Measurements from ENCODE around the gene COL15A1. TPM values are rescaled to one million over a fixed set of nuclear protein-coding genes. Genes with fewer than 3 reads are reported as not detected.

The COL15A1 gene
- total and polyA plus RNA-seq, 2 of the 8 experiments (the other 6 are each of a cell fraction or from before 2014, with no cell fraction given) = 0.12 to 0.15 TPM

DNA sequence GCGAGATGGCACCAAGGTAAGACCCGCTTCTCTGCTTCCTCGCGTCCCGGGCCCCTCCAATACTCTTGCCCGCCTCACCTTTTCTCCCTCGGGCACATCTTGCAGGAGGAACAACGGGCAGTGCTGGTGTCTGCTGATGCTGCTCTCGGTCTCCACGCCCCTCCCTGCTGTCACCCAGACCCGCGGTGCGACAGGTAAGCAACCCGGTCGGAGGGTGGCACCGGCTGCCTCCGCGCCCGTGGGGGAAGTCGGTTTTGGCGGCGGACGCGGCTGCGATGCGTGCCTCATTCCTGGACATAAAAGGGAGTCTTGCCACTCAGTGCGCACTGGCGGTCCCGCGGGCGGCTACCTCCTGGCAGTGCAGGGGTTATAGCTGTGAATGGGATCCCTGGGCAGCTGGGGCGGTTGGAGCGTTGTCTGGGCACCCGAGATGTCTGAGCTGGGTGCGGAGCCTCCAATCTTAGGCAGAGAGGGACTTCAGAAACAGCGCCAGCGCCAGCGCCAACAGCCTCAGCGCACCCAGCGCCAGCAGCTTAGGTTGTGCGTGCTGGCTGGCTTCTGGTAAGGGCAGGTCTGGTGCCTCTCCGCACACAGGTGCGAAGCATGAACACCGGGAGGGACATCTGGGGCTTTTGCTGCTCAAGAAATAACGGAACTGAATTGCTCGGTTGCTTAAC, 488 bp downstream of the COL15A1 start:
- H3K27me3 ChIP-seq (replicated peaks in 1 of 4; ENCODE audit: control insufficient read depth in 3 of 4, extremely low read depth in 1 of 4, insufficient read depth in 3 of 4, low read length in 3 of 4) = peaks cover 22 to 46% (median 41%) of the 10 kb centered on the region in 4 experiments
- TF ChIP-seq BCL11A (IDR thresholded peaks at IDR 0.05; ENCODE audit: low read depth in 2 of 2, low read length in 2 of 2) (no peak), HDAC2 (IDR thresholded peaks at IDR 0.05; ENCODE audit: borderline replicate concordance in 1 of 2, low read depth in 2 of 2, low read length in 2 of 2) (no peak), SUZ12 (IDR thresholded peaks at IDR 0.05; ENCODE audit: low read length) (peak; percentile 98), RBBP5 (IDR thresholded peaks at IDR 0.05; ENCODE audit: borderline replicate concordance, low read depth, low read length) (0 out of 2 replicates have a peak, but pooled peaks have one; percentile 17), CTCF (IDR thresholded peaks at IDR 0.05; ENCODE audit: control extremely low read depth in 1 of 3, insufficient read depth in 1 of 3, low read depth in 1 of 3, low read length in 3 of 3) (no peak), EZH2 (IDR thresholded peaks at IDR 0.05; ENCODE audit: low read depth, low read length, severe bottlenecking) (peak; percentile 91)
- TF ChIP-seq, protein P1, sequence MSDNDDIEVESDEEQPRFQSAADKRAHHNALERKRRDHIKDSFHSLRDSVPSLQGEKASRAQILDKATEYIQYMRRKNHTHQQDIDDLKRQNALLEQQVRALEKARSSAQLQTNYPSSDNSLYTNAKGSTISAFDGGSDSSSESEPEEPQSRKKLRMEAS (IDR thresholded peaks at IDR 0.05) = peak; percentile 86

More for the DNA sequence above, 488 bp downstream of the COL15A1 start:
- Histone ChIP-seq H3K9ac (replicated peaks in 1 of 4; ENCODE audit: extremely low read depth in 1 of 4, low read depth in 3 of 4, low read length in 3 of 4) (peak overlapping the region in 1 of 4 experiments; percentile 20; a peak in 3 of 7 replicates), H2AK5ac (ENCODE audit: low read depth, low read length) (no peak overlapping the region), H4K5ac (ENCODE audit: insufficient read length, low read depth, low read length) (no peak overlapping the region), H2AFZ (ENCODE audit: low read length) (peak overlapping the region; percentile 89; the same call in 1 of the 2 replicates), H3K18ac (ENCODE audit: extremely low read depth, low read length) (peak overlapping the region; percentile 73; the same call in 1 of the 2 replicates), H3K14ac (ENCODE audit: insufficient read length) (no peak overlapping the region), H2BK5ac (ENCODE audit: low read depth, low read length) (no peak overlapping the region), H3K4me3 (ENCODE audit: extremely low read depth in 1 of 4, insufficient read depth in 2 of 4, low read depth in 3 of 4, low read length in 4 of 4) (peak overlapping the region; percentile 40 to 70 (median 66)), H3K9me3 (ENCODE audit: insufficient read depth in 2 of 2, low read depth in 1 of 2, low read length in 1 of 2) (no peaks in the 10 kb centered on the region), H3K36me3 (ENCODE audit: control insufficient read depth in 2 of 4, insufficient read depth in 4 of 4, low read length in 3 of 4) (no peaks in the 10 kb centered on the region; a peak in 1 of 8 replicates), H4K91ac (replicated peaks; ENCODE audit: insufficient read length, low read length) (no peak overlapping the region), H2BK120ac (replicated peaks; ENCODE audit: low read depth, low read length) (no peak overlapping the region), H3K56ac (replicated peaks; ENCODE audit: insufficient read length, low read depth, low read length) (no peak overlapping the region), H2BK20ac (ENCODE audit: low read length) (0 out of 2 replicates have a peak overlapping the region, but pooled peaks have one; percentile 25), H3K27ac (ENCODE audit: low read depth, low read length) (no peak overlapping the region), H3K4me1 (replicated peaks in 1 of 4; ENCODE audit: control insufficient read depth in 3 of 4, insufficient read depth in 4 of 4, low read length in 3 of 4) (peaks cover 4 to 9% (median 4%) of the 10 kb centered on the region in 4 experiments; a peak in 5 of 7 replicates), H3K4me2 (ENCODE audit: insufficient read depth in 1 of 2, low read depth in 2 of 2, low read length in 2 of 2) (peak overlapping the region; percentile 93 to 97), H2BK15ac (ENCODE audit: low read length) (peak overlapping the region; percentile 49; the same call in 1 of the 2 replicates), H3K79me1 (ENCODE audit: low read depth, low read length) (no peaks in the 10 kb centered on the region), H3K23me2 (ENCODE audit: low read depth, low read length) (peaks cover 10% of the 10 kb centered on the region; the same call in 1 of the 2 replicates), H3K4ac (replicated peaks; ENCODE audit: insufficient read length, low read depth, low read length) (no peak overlapping the region), H4K8ac (ENCODE audit: extremely low read depth, insufficient read depth, low read length) (peak overlapping the region; percentile 57; the same call in 1 of the 2 replicates), H2BK12ac (ENCODE audit: low read depth, low read length) (peak overlapping the region; percentile 60; the same call in 1 of the 2 replicates), H3K23ac (ENCODE audit: insufficient read length) (no peak overlapping the region), H3K79me2 (ENCODE audit: control insufficient read depth in 1 of 2, insufficient read depth in 2 of 2, low read length in 2 of 2) (no peaks in the 10 kb centered on the region), H4K20me1 (replicated peaks in 1 of 2; ENCODE audit: control insufficient read depth in 1 of 2, insufficient read depth in 2 of 2, low read length in 2 of 2) (peaks cover 0 to 6% of the 10 kb centered on the region in 2 experiments)
- ChIA-PET CTCF (ENCODE audit: partially characterized antibody) (interaction anchor here (0.6 to 3.5 kb wide), 9 partner anchors 9 to 197 kb away, joined by 3 to 20 read pairs (median 3); no protein-coding TSS in a partner anchor), POLR2A (ENCODE audit: partially characterized antibody) (no interaction called here)
- DNase-seq (ENCODE audit: low read depth in 1 of 2, low spot score in 2 of 2) = peak in 1 of 2 experiments; percentile 67
- 4% methylated on average over 45 of the region's 46 CpGs; no CpG with 5 or more reads in 1 of the 2 experiments for WGBS, 2 experiments (ENCODE audit: extremely low coverage in 1 of 2, insufficient coverage in 1 of 2, insufficient read length in 1 of 2, insufficient replicate concordance in 2 of 2, low coverage in 1 of 2, low lambda C conversion rate in 2 of 2, missing lambda C conversion rate in 1 of 2)
- no peak for FAIRE-seq

Data from H1 (cell line).